ENCODE results near the gene CA5A. TPM values are rescaled to one million over a fixed set of nuclear protein-coding genes. Genes with fewer than 3 reads are reported as not detected.

Gene CA5A
- not detected in 5 replicates for total RNA-seq (2022; extraction: Qiagen RNA extraction)

GRCh38 chr16:87936375-87937230 is at the start of gene CA5A:
Gene CA5A (minus strand): TSS chr16:87936529. CDS start chr16:87936450, 79 bp downstream.

GRCh38 chr16:87950765-87951551 is 14.6 kb upstream of the CA5A start, which contains the start of gene BANP:
Gene BANP (plus strand): TSS chr16:87951434. CDS start chr16:87975116, 23,682 bp downstream.

GRCh38 chr16:87869061-87869878 is 67.1 kb downstream of the CA5A start, which contains the start of gene SLC7A5:
Gene SLC7A5 (minus strand): TSS chr16:87869507. CDS start chr16:87869422, 85 bp downstream.

Other genes with a start within 250 kb of the CA5A start
- 41.5 to 50.5 TPM (median 48.7 TPM) in 5 replicates for gene KLHDC4, start 170.5 kb downstream of the CA5A start, total RNA-seq (2022; extraction: Qiagen RNA extraction)
- gene SLC7A5, start 67.0 kb downstream of the CA5A start, total RNA-seq (2022; extraction: Qiagen RNA extraction), result 594 to 857 TPM (median 765 TPM) in 5 replicates
- 12.0 to 14.9 TPM (median 13.6 TPM) in 5 replicates for gene BANP, start 14.9 kb upstream of the CA5A start, total RNA-seq (2022; extraction: Qiagen RNA extraction)

Measured in A549 treated with Mapracorat at 1 μM for 4 hours (cell line).